ENCODE data around the gene GLRA3. TPM values are rescaled to one million over a fixed set of nuclear protein-coding genes. Genes with fewer than 3 reads are reported as not detected.
"Not testable (repeated sequence)": the region's sequence is repeated elsewhere in the genome, so short reads cannot be mapped to it uniquely, and the experiment has no call there.

Gene GLRA3
- total RNA-seq, 1 donor = under 0.01 TPM

- no peak for DNase-seq (ENCODE audit: low read depth in 2 of 3, low spot score in 2 of 3)
Observed at GRCh38 chr4:174669270-174669669, 159.8 kb downstream of the GLRA3 start.

- no peak for DNase-seq (ENCODE audit: low read depth in 2 of 3, low spot score in 2 of 3)
Observed at GRCh38 chr4:174665799-174666198, 163.2 kb downstream of the GLRA3 start.

- no peak for DNase-seq (ENCODE audit: low read depth in 2 of 3, low spot score in 2 of 3)
Observed at GRCh38 chr4:174663216-174663615, 165.8 kb downstream of the GLRA3 start.

- no peak for DNase-seq (ENCODE audit: low read depth in 2 of 3, low spot score in 2 of 3)
Observed at GRCh38 chr4:174658246-174658645, 170.8 kb downstream of the GLRA3 start.

- DNase-seq (ENCODE audit: low read depth in 2 of 3, low spot score in 2 of 3) = no peak
Observed at GRCh38 chr4:174657472-174657871, 171.6 kb downstream of the GLRA3 start.

- no peak for DNase-seq (ENCODE audit: low read depth in 2 of 3, low spot score in 2 of 3)
Observed at GRCh38 chr4:174654634-174655033, 174.4 kb downstream of the GLRA3 start.

GRCh38 chr4:174650711-174651355 is 178.2 kb downstream of the GLRA3 start:
- no peak for DNase-seq (ENCODE audit: low read depth in 2 of 3, low spot score in 2 of 3)

- no peak for DNase-seq (ENCODE audit: low read depth in 2 of 3, low spot score in 2 of 3)
Observed at GRCh38 chr4:174648812-174649211, 180.2 kb downstream of the GLRA3 start.

- no peak for DNase-seq (ENCODE audit: low read depth in 2 of 3, low spot score in 2 of 3)
Observed at GRCh38 chr4:174646326-174646725, 182.7 kb downstream of the GLRA3 start.

GRCh38 chr4:174640146-174640545 is 188.9 kb downstream of the GLRA3 start:
- no peak for DNase-seq (ENCODE audit: low read depth in 2 of 3, low spot score in 2 of 3)

- no peak for DNase-seq (ENCODE audit: low read depth in 2 of 3, low spot score in 2 of 3)
Observed at GRCh38 chr4:174635732-174636131, 193.3 kb downstream of the GLRA3 start.

GRCh38 chr4:174633399-174633798 is 195.6 kb downstream of the GLRA3 start:
- DNase-seq (ENCODE audit: low read depth in 2 of 3, low spot score in 2 of 3) = no peak

GRCh38 chr4:174631901-174632758 is 196.9 kb downstream of the GLRA3 start:
- DNase-seq (ENCODE audit: low read depth in 2 of 3, low spot score in 2 of 3) = peak in 2 of 3 donors; percentile 34 to 82

- DNase-seq (ENCODE audit: low read depth in 2 of 3, low spot score in 2 of 3) = not testable (repeated sequence)
Observed at GRCh38 chr4:174629907-174630450, 199.1 kb downstream of the GLRA3 start.

- DNase-seq (ENCODE audit: low read depth in 2 of 3, low spot score in 2 of 3) = no peak
Observed at GRCh38 chr4:174629265-174629664, 199.8 kb downstream of the GLRA3 start.

GRCh38 chr4:174628191-174628590 is 200.9 kb downstream of the GLRA3 start:
- DNase-seq (ENCODE audit: low read depth in 2 of 3, low spot score in 2 of 3) = no peak

- DNase-seq (ENCODE audit: low read depth in 2 of 3, low spot score in 2 of 3) = no peak
Observed at GRCh38 chr4:174627473-174627872, 201.6 kb downstream of the GLRA3 start.

- no peak for DNase-seq (ENCODE audit: low read depth in 2 of 3, low spot score in 2 of 3)
Observed at GRCh38 chr4:174626342-174627008, 202.6 kb downstream of the GLRA3 start.

GRCh38 chr4:174616661-174617060 is 212.4 kb downstream of the GLRA3 start:
- peak in 1 of 3 donors; percentile 20 for DNase-seq (ENCODE audit: low read depth in 2 of 3, low spot score in 2 of 3)

GRCh38 chr4:174613979-174614378 is 215.1 kb downstream of the GLRA3 start:
- DNase-seq (ENCODE audit: low read depth in 2 of 3, low spot score in 2 of 3) = peak in 1 of 3 donors; percentile 43

GRCh38 chr4:174611792-174612191 is 217.3 kb downstream of the GLRA3 start:
- DNase-seq (ENCODE audit: low read depth in 2 of 3, low spot score in 2 of 3) = no peak

Measured in hematopoietic multipotent progenitor cell (in vitro differentiated cells).